ENCODE results near the gene SOD2.

SOD2 gene

DNA sequence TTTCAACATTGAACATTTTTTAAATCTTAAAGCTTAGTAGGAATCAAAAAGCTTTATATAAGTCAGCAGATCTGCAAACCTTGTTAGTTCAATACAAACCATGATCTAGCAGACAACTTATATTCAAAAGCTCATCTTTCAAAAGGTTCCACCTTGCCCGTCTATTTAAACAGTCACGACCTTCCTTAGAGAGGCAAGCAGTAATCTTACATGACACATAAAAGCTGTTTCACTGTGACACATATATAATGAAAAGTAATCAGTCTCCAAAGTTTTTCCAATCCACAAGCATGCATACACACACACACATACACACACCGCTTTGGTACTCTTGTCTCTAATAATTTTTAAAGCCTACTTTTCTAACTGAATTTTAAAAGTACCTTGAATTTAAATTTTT is 12.9 kb downstream of the SOD2 start:
- H3K27me3 ChIP-seq (ENCODE audit: insufficient read depth, poor library complexity, severe bottlenecking), result no peaks in the 10 kb centered on the region
- TF ChIP-seq REST (IDR thresholded peaks at IDR 0.05; ENCODE audit: insufficient replicate concordance, low read depth) (no peak), POLR2AphosphoS5 (IDR thresholded peaks at IDR 0.05; ENCODE audit: low read depth) (no peak), SPI1 (IDR thresholded peaks at IDR 0.05; ENCODE audit: borderline replicate concordance, low read depth) (no peak), GABPA (IDR thresholded peaks at IDR 0.05; ENCODE audit: low read depth) (no peak)
- TF ChIP-seq, protein P1, sequence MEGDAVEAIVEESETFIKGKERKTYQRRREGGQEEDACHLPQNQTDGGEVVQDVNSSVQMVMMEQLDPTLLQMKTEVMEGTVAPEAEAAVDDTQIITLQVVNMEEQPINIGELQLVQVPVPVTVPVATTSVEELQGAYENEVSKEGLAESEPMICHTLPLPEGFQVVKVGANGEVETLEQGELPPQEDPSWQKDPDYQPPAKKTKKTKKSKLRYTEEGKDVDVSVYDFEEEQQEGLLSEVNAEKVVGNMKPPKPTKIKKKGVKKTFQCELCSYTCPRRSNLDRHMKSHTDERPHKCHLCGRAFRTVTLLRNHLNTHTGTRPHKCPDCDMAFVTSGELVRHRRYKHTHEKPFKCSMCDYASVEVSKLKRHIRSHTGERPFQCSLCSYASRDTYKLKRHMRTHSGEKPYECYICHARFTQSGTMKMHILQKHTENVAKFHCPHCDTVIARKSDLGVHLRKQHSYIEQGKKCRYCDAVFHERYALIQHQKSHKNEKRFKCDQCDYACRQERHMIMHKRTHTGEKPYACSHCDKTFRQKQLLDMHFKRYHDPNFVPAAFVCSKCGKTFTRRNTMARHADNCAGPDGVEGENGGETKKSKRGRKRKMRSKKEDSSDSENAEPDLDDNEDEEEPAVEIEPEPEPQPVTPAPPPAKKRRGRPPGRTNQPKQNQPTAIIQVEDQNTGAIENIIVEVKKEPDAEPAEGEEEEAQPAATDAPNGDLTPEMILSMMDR (IDR thresholded peaks at IDR 0.05; ENCODE audit: insufficient read depth, low read length), result no peak
- H3K4me3 ChIP-seq (replicated peaks; ENCODE audit: insufficient read depth, low read length), result no peak overlapping the region
- no peak for DNase-seq (ENCODE audit: low read depth in 1 of 2, low spot score in 1 of 2)
- no peak overlapping the region for H3K27ac ChIP-seq (replicated peaks)

GRCh38 chr6:159679091-159680077 is 13.7 kb downstream of the SOD2 start:
- H3K27ac ChIP-seq (replicated peaks), result no peak overlapping the region
- no peak overlapping the region for H3K4me3 ChIP-seq (replicated peaks; ENCODE audit: insufficient read depth, low read length)
- DNase-seq (ENCODE audit: low read depth in 1 of 2, low spot score in 1 of 2), result no peak
- TF ChIP-seq, protein P1 (IDR thresholded peaks at IDR 0.05; ENCODE audit: insufficient read depth, low read length), result no peak
- TF ChIP-seq GABPA (IDR thresholded peaks at IDR 0.05; ENCODE audit: low read depth) (no peak), REST (IDR thresholded peaks at IDR 0.05; ENCODE audit: insufficient replicate concordance, low read depth) (no peak), POLR2AphosphoS5 (IDR thresholded peaks at IDR 0.05; ENCODE audit: low read depth) (no peak), SPI1 (IDR thresholded peaks at IDR 0.05; ENCODE audit: borderline replicate concordance, low read depth) (no peak)
- H3K27me3 ChIP-seq (ENCODE audit: insufficient read depth, poor library complexity, severe bottlenecking), result no peaks in the 10 kb centered on the region

GRCh38 chr6:159678574-159678973 is 14.5 kb downstream of the SOD2 start:
- Histone ChIP-seq H3K27me3 (ENCODE audit: insufficient read depth, poor library complexity, severe bottlenecking) (no peaks in the 10 kb centered on the region), H3K27ac (replicated peaks) (no peak overlapping the region), H3K4me3 (replicated peaks; ENCODE audit: insufficient read depth, low read length) (no peak overlapping the region)
- no peak for DNase-seq (ENCODE audit: low read depth in 1 of 2, low spot score in 1 of 2)
- TF ChIP-seq, protein P1 (IDR thresholded peaks at IDR 0.05; ENCODE audit: insufficient read depth, low read length), result no peak
- no peak for TF ChIP-seq POLR2AphosphoS5 (IDR thresholded peaks at IDR 0.05; ENCODE audit: low read depth)
- TF ChIP-seq REST (IDR thresholded peaks at IDR 0.05; ENCODE audit: insufficient replicate concordance, low read depth), result no peak
- no peak for TF ChIP-seq GABPA (IDR thresholded peaks at IDR 0.05; ENCODE audit: low read depth)
- TF ChIP-seq SPI1 (IDR thresholded peaks at IDR 0.05; ENCODE audit: borderline replicate concordance, low read depth), result no peak
